Endothelial cell (in vitro differentiated cells): ENCODE results near the gene DNAAF2. TPM values are rescaled to one million over a fixed set of nuclear protein-coding genes. Genes with fewer than 3 reads are reported as not detected.
"Not testable (repeated sequence)": the region's sequence is repeated elsewhere in the genome, so short reads cannot be mapped to it uniquely, and the experiment has no call there.

Source experiments
- DNase-seq: peaks from one replicate; pipeline ENCODE4 v3.0.0; 2021; ENCODE audit warnings: low spot score
- H3K27ac Mint-ChIP-seq: one replicate; pipeline ENCODE4 v1.8.0; 2021; ENCODE audit warnings: mixed read lengths, inconsistent platforms; ENCODE audit not compliant: unreplicated experiment
- H3K27me3 Mint-ChIP-seq: one replicate; pipeline ENCODE4 v1.8.0; 2021; ENCODE audit warnings: mild to moderate bottlenecking, moderate library complexity, mixed read lengths, inconsistent platforms; ENCODE audit not compliant: unreplicated experiment
- H3K36me3 Mint-ChIP-seq: one replicate; pipeline ENCODE4 v1.8.0; 2021; ENCODE audit warnings: mild to moderate bottlenecking, low read depth, mixed read lengths, inconsistent platforms; ENCODE audit not compliant: unreplicated experiment
- H3K4me1 Mint-ChIP-seq: one replicate; pipeline ENCODE4 v1.8.0; 2021; ENCODE audit warnings: mild to moderate bottlenecking, mixed read lengths, inconsistent platforms; ENCODE audit not compliant: unreplicated experiment
- H3K4me3 Mint-ChIP-seq: one replicate; pipeline ENCODE4 v1.8.0; 2021; ENCODE audit warnings: mild to moderate bottlenecking, mixed read lengths, inconsistent platforms; ENCODE audit not compliant: unreplicated experiment
- H3K9me3 Mint-ChIP-seq: one replicate; pipeline ENCODE4 v1.8.0; 2021; ENCODE audit warnings: mixed read lengths, inconsistent platforms; ENCODE audit not compliant: unreplicated experiment
- total RNA-seq: library from RNA; stranded (reverse); fragmentation: NEBNext Ultra II Directional; extraction: Animal tissue kit (Norgen Biotek cat#: 25700); gene quantifications from one replicate; pipeline ENCODE4 v1.2.1, GENCODE V29; 2021; ENCODE audit not compliant: unreplicated experiment
- TF ChIP-seq, protein P1 (sequence below): fragments of 200-600 bp; sonication (generic); IDR thresholded peaks from one replicate; pipeline ENCODE4 v1.5.0; 2021; ENCODE audit warnings: antibody characterized with exemption; ENCODE audit not compliant: unreplicated experiment

The DNAAF2 gene
- total RNA-seq, 1 donor from 2014 or later = 8.6 TPM

GRCh38 chr14:49659526-49660455 lies 24.7 kb upstream of the DNAAF2 start:
- H3K4me1 Mint-ChIP-seq = no peaks in the 10 kb centered on the region
- DNase-seq = no peak
- H3K9me3 Mint-ChIP-seq = no peaks in the 10 kb centered on the region
- TF ChIP-seq, protein P1, sequence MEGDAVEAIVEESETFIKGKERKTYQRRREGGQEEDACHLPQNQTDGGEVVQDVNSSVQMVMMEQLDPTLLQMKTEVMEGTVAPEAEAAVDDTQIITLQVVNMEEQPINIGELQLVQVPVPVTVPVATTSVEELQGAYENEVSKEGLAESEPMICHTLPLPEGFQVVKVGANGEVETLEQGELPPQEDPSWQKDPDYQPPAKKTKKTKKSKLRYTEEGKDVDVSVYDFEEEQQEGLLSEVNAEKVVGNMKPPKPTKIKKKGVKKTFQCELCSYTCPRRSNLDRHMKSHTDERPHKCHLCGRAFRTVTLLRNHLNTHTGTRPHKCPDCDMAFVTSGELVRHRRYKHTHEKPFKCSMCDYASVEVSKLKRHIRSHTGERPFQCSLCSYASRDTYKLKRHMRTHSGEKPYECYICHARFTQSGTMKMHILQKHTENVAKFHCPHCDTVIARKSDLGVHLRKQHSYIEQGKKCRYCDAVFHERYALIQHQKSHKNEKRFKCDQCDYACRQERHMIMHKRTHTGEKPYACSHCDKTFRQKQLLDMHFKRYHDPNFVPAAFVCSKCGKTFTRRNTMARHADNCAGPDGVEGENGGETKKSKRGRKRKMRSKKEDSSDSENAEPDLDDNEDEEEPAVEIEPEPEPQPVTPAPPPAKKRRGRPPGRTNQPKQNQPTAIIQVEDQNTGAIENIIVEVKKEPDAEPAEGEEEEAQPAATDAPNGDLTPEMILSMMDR = no peak
- H3K27ac Mint-ChIP-seq = no peak overlapping the region
- H3K36me3 Mint-ChIP-seq = no peaks in the 10 kb centered on the region
- H3K27me3 Mint-ChIP-seq = no peaks in the 10 kb centered on the region
- no peak overlapping the region for H3K4me3 Mint-ChIP-seq

GRCh38 chr14:49657500-49657899 lies 22.5 kb upstream of the DNAAF2 start:
- H3K36me3 Mint-ChIP-seq, H3K27me3 Mint-ChIP-seq, H3K9me3 Mint-ChIP-seq, H3K27ac Mint-ChIP-seq, DNase-seq, H3K4me3 Mint-ChIP-seq, H3K4me1 Mint-ChIP-seq: not testable (repeated sequence)

DNA sequence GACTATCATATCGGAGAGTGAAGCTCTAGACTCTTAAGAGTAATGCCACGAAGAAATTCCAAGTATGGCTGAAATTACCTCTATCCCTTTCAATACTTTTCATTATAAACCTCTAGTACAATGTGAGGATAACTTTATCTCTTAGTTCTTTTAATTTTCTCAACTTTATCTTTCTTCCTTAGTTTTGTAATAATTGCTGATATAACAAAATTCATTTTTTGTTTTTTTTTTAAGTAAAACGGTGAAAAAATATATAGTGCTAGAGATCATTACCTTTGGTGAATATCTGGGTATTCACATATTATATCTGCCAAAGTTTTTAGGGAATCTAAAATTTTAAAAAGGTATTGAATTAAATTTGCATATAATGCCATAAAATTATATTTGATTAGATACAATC lies 19.5 kb upstream of the DNAAF2 start:
- no peak overlapping the region for H3K27ac Mint-ChIP-seq

GRCh38 chr14:49653508-49653907 lies 18.5 kb upstream of the DNAAF2 start:
- Mint-ChIP-seq H3K4me1 (no peaks in the 10 kb centered on the region), H3K9me3 (no peaks in the 10 kb centered on the region), H3K27me3 (no peaks in the 10 kb centered on the region), H3K4me3 (no peak overlapping the region), H3K27ac (no peak overlapping the region), H3K36me3 (no peaks in the 10 kb centered on the region)
- DNase-seq = no peak
- TF ChIP-seq, protein P1 = no peak

More for the DNA sequence above, 19.5 kb upstream of the DNAAF2 start:
- no peak for DNase-seq
- Mint-ChIP-seq H3K4me1 (no peaks in the 10 kb centered on the region), H3K4me3 (no peak overlapping the region), H3K27me3 (no peaks in the 10 kb centered on the region), H3K9me3 (no peaks in the 10 kb centered on the region), H3K36me3 (no peaks in the 10 kb centered on the region)
- TF ChIP-seq, protein P1 = no peak

GRCh38 chr14:49642163-49642562 lies 7.1 kb upstream of the DNAAF2 start:
- Mint-ChIP-seq H3K9me3 (no peaks in the 10 kb centered on the region), H3K36me3 (peaks cover 11% of the 10 kb centered on the region), H3K4me1 (no peaks in the 10 kb centered on the region), H3K27me3 (peaks cover 2% of the 10 kb centered on the region), H3K27ac (peak overlapping the region; percentile 10), H3K4me3 (no peak overlapping the region)
- TF ChIP-seq, protein P1 = no peak
- DNase-seq = no peak
